Endometrial microvascular endothelial cells (primary cell): ENCODE data around the gene HS3ST3B1. TPM values are rescaled to one million over a fixed set of nuclear protein-coding genes. Genes with fewer than 3 reads are reported as not detected.

ENCODE experiments used
- in situ Hi-C: cut with HindIII; loops from 2 replicates; pipeline ENCODE4 v1.10.0; 2017; ENCODE audit warnings: low sequenced_read_pairs, low pct_unique_long_range_greater_than_20kb; ENCODE audit errors: inconsistent ontology term
- total RNA-seq: library from RNA; depleted of rRNA; stranded (reverse); fragments of >200 nt; gene quantifications from one replicate; pipeline ENCODE4 v1.2.3, GENCODE V29; 2015; ENCODE audit errors: inconsistent ontology term

The HS3ST3B1 gene
- total RNA-seq, 1 donor from 2014 or later, result 2.4 TPM

- in situ Hi-C loops, result no loop called here
These were observed 1.2 kb downstream of the HS3ST3B1 start for GRCh38 chr17:14302091-14302430.

- in situ Hi-C loops, result no loop called here
These were observed 1.7 kb downstream of the HS3ST3B1 start for GRCh38 chr17:14302431-14303099.

- in situ Hi-C loops, result no loop called here
These were observed 2.7 kb downstream of the HS3ST3B1 start for GRCh38 chr17:14303343-14304221.

- in situ Hi-C loops, result no loop called here
These were observed 3.4 kb downstream of the HS3ST3B1 start for GRCh38 chr17:14304222-14304772.

- in situ Hi-C loops, result no loop called here
These were observed 4.1 kb downstream of the HS3ST3B1 start for GRCh38 chr17:14304773-14305517.

- in situ Hi-C loops, result no loop called here
These were observed 5.1 kb downstream of the HS3ST3B1 start for GRCh38 chr17:14305785-14306496.

GRCh38 chr17:14306596-14306995, 5.7 kb downstream of the HS3ST3B1 start:
- in situ Hi-C loops, result no loop called here

GRCh38 chr17:14307560-14308024, 6.7 kb downstream of the HS3ST3B1 start:
- in situ Hi-C loops, result no loop called here

- in situ Hi-C loops, result no loop called here
These were observed 7.7 kb downstream of the HS3ST3B1 start for GRCh38 chr17:14308636-14308964.

- in situ Hi-C loops, result no loop called here
These were observed 8.3 kb downstream of the HS3ST3B1 start for GRCh38 chr17:14308965-14309879.

- in situ Hi-C loops, result no loop called here
These were observed 9.2 kb downstream of the HS3ST3B1 start for GRCh38 chr17:14310101-14310500.

GRCh38 chr17:14310605-14311004, 9.7 kb downstream of the HS3ST3B1 start:
- in situ Hi-C loops, result no loop called here

- in situ Hi-C loops, result no loop called here
These were observed 10.4 kb downstream of the HS3ST3B1 start for GRCh38 chr17:14311186-14311705.

- in situ Hi-C loops, result no loop called here
These were observed 11.1 kb downstream of the HS3ST3B1 start for GRCh38 chr17:14311981-14312380.

- in situ Hi-C loops, result no loop called here
These were observed 11.6 kb downstream of the HS3ST3B1 start for GRCh38 chr17:14312522-14312921.

GRCh38 chr17:14316126-14316832, 15.4 kb downstream of the HS3ST3B1 start:
- in situ Hi-C loops, result no loop called here

GRCh38 chr17:14317383-14317782, 16.5 kb downstream of the HS3ST3B1 start:
- in situ Hi-C loops, result no loop called here
